ACHN (cell line): ENCODE measurements around the gene RHOXF2B.

Source experiments
- DNase-seq: peaks from one replicate; pipeline ENCODE4 v3.0.0-alpha.2; 2015
- in situ Hi-C: cut with HindIII; loops from 2 replicates; pipeline ENCODE4 v1.10.0; 2017; ENCODE audit warnings: low sequenced_read_pairs, low pct_ligation_motif_present, low pct_unique_long_range_greater_than_20kb

The RHOXF2B gene

DNA sequence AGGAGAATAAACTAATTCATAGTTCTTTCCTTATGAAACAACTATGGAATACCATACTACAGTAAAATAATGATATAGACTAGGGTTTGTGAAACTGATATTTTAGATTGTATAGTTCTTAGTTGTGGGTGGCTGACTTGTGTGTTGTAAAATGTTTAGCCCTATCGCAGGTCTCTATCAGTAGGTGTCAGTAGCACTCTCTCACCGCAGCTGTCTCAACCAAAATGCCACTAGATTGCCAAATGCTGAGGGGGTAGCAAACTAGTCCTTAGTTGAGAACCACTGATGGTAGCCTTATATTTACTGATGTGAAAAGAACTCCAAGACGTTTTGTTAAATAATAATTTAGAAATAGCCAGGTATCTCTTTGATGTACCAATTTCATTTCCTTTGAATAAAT is 48.1 kb downstream of the RHOXF2B start:
- in situ Hi-C loops: no loop called here
- no peak for DNase-seq

DNA sequence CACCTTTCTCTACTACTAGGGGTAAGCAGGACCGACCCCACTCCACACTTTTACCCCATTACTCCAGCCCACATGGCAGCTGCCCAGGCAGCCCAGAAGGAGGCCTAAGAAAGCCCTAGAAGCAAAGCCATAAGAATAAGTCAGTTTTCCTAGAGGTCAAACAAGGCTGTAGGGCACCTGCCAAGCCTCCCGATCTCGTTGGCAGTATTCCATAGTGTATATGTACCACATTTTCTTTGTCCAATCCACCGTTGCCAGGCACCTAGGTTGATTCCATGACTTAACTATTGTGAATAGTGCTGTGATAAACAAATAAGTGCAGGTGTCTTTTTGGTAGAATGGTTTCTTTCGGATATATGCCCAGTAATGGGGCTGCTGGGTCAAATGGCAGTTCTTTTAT is 54.2 kb downstream of the RHOXF2B start:
- in situ Hi-C loops: no loop called here
- no peak for DNase-seq

DNA sequence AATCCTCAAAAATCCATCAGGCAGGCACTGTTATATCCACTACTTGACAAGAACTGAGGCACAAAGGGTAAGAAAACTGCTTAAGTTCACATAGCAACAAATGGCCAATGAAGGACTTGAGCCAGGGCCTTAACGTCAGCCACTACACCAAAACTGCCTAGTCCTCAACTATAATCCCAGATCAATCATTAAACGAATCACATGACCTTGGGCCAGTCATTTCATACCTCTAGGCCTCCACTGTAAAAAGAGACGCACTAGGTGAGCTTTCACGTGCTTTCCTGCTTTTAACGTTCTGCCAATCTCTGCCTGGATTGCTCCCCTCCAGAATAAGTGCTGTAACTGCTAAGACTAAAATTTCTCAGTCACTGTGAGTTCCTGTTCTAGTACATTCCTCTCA is 54.7 kb downstream of the RHOXF2B start:
- in situ Hi-C loops: no loop called here
- DNase-seq: no peak
